Lower lobe of right lung (tissue), 2 donors: ENCODE results near the gene ITGA5. TPM values are rescaled to one million over a fixed set of nuclear protein-coding genes. Genes with fewer than 3 reads are reported as not detected.

Experiments
- ATAC-seq, 2 donors: fragments of 200-7000 bp; cut with Tn5 transposase; one replicate each; pipeline ENCODE4 v1.9.1; 2020 to 2022; ENCODE audit warnings: mild to moderate bottlenecking in 2 of 2, moderate library complexity in 2 of 2
- DNase-seq: peaks from one replicate; pipeline ENCODE4 v3.0.0-alpha.2; 2020
- H3K27ac ChIP-seq: fragments of 200-600 bp; one replicate; pipeline ENCODE4 v1.8.0; 2022
- H3K27me3 ChIP-seq: fragments of 200-600 bp; one replicate; pipeline ENCODE4 v1.8.0; 2022; ENCODE audit warnings: low read depth
- H3K36me3 ChIP-seq: fragments of 200-600 bp; one replicate; pipeline ENCODE4 v1.8.0; 2022; ENCODE audit warnings: mild to moderate bottlenecking
- H3K4me1 ChIP-seq: fragments of 200-600 bp; one replicate; pipeline ENCODE4 v1.8.0; 2022
- H3K4me3 ChIP-seq: fragments of 200-600 bp; one replicate; pipeline ENCODE4 v1.8.0; 2022; ENCODE audit warnings: mild to moderate bottlenecking
- H3K9me3 ChIP-seq: fragments of 200-600 bp; one replicate; pipeline ENCODE4 v1.8.0; 2022
- CTCF ChIP-seq: fragments of 200-600 bp; IDR thresholded peaks from one replicate; pipeline ENCODE4 v1.8.0; 2022; ENCODE audit warnings: antibody characterized with exemption, mild to moderate bottlenecking
- intact Hi-C: fragments of 100-400 bp; cut with DNase I; formaldehyde crosslinking; loops from one replicate; pipeline ENCODE4 v1.11.0; 2022
- total RNA-seq: library from RNA; stranded (reverse); fragmentation: NEBNext Ultra II Directional; extraction: Animal tissue kit (Norgen Biotek cat#: 25700); gene quantifications from one replicate; pipeline ENCODE4 v1.2.1, GENCODE V29; 2021
- donor health status: DM: no; HTN: yes; CAD: no; lungs with severe emphysema.

ITGA5 gene
- total RNA-seq, 1 donor from 2014 or later, result 97.1 TPM

- ATAC-seq, result no peak
- Histone ChIP-seq H3K4me1 (peaks cover 31% of the 10 kb centered on the region), H3K36me3 (no peaks in the 10 kb centered on the region)
Measured at GRCh38 chr12:54359762-54360351, 59.2 kb downstream of the ITGA5 start.

GRCh38 chr12:54358945-54359761 lies 59.9 kb downstream of the ITGA5 start:
- ATAC-seq (peak; percentile 96 to 97), DNase-seq (peak; percentile 95)
- intact Hi-C loops, result no loop called here
- Histone ChIP-seq H3K27me3 (no peaks in the 10 kb centered on the region), H3K4me1 (peaks cover 31% of the 10 kb centered on the region), H3K9me3 (no peaks in the 10 kb centered on the region), H3K27ac (peak overlapping the region; percentile 84), H3K36me3 (no peaks in the 10 kb centered on the region), H3K4me3 (peak overlapping the region; percentile 64)
- TF ChIP-seq CTCF, result no peak

More at GRCh38 chr12:54359762-54360351, 59.2 kb downstream of the ITGA5 start:
- Histone ChIP-seq H3K9me3 (no peaks in the 10 kb centered on the region), H3K4me3 (peak overlapping the region; percentile 64), H3K27ac (peak overlapping the region; percentile 84), H3K27me3 (no peaks in the 10 kb centered on the region)
- TF ChIP-seq CTCF, result no peak
- intact Hi-C loops, result no loop called here
- DNase-seq, result no peak

GRCh38 chr12:54358191-54358944 lies 60.7 kb downstream of the ITGA5 start:
- Histone ChIP-seq H3K27me3 (no peaks in the 10 kb centered on the region), H3K27ac (peak overlapping the region; percentile 84), H3K36me3 (no peaks in the 10 kb centered on the region), H3K9me3 (no peaks in the 10 kb centered on the region), H3K4me1 (peaks cover 31% of the 10 kb centered on the region), H3K4me3 (peak overlapping the region; percentile 64)
- DNase-seq (no peak), ATAC-seq (no peak)
- no peak for TF ChIP-seq CTCF
- intact Hi-C loops, result no loop called here

GRCh38 chr12:54357506-54358190 lies 61.4 kb downstream of the ITGA5 start:
- H3K4me3 ChIP-seq, result peak overlapping the region; percentile 64
- ATAC-seq (no peak), DNase-seq (no peak)
- no peaks in the 10 kb centered on the region for H3K36me3 ChIP-seq
- H3K27me3 ChIP-seq, result no peaks in the 10 kb centered on the region
- peaks cover 36% of the 10 kb centered on the region for H3K4me1 ChIP-seq
- intact Hi-C loops, result no loop called here
- no peaks in the 10 kb centered on the region for H3K9me3 ChIP-seq
- TF ChIP-seq CTCF, result no peak
- H3K27ac ChIP-seq, result peak overlapping the region; percentile 1

DNA sequence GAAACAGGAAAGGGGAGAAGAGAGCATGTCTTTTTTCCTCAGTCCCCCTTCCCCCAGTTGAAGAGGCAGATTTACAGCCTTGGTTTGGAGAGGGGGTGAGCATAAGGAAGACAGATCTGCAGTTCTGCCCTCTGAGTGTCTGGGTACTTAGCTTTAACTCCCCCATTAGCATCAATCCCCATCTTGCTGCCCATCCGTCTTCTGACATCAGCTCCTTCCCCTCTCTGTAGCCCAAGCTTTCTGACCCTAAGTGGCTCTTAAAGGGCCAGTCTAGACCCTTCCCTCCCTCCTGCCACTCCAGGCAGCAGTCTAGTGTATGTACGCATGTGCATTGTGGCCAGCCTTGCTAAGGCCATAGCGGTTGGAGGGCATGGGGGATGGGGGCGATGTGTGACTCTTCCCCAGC lies 62.1 kb downstream of the ITGA5 start:
- peaks cover 42% of the 10 kb centered on the region for H3K4me1 ChIP-seq
- intact Hi-C loops, result no loop called here
- no peaks in the 10 kb centered on the region for H3K36me3 ChIP-seq
- peak overlapping the region; percentile 1 for H3K27ac ChIP-seq
- TF ChIP-seq CTCF, result no peak
- no peak overlapping the region for H3K4me3 ChIP-seq
- no peaks in the 10 kb centered on the region for H3K27me3 ChIP-seq
- H3K9me3 ChIP-seq, result no peaks in the 10 kb centered on the region
- ATAC-seq (no peak), DNase-seq (no peak)
